ENCODE data around the gene NDUFA5. TPM values are rescaled to one million over a fixed set of nuclear protein-coding genes. Genes with fewer than 3 reads are reported as not detected.
A peak's percentile ranks its signal among the peaks of the same experiment; 100 is the strongest.

Gene NDUFA5
- total and polyA plus RNA-seq, 12 donors: 39.4 to 289 (median 138) TPM

- no peaks in the 10 kb centered on the region for H3K4me1 ChIP-seq (replicated peaks in 1 of 2)
- no peak overlapping the region for H3K4me3 ChIP-seq
- WGBS, 4 donors: 19 to 35% (median 34%) methylated on average over 8 of the region's 8 CpGs
- H3K36me3 ChIP-seq (replicated peaks in 1 of 2): no peaks in the 10 kb centered on the region
- TF ChIP-seq, protein P1, sequence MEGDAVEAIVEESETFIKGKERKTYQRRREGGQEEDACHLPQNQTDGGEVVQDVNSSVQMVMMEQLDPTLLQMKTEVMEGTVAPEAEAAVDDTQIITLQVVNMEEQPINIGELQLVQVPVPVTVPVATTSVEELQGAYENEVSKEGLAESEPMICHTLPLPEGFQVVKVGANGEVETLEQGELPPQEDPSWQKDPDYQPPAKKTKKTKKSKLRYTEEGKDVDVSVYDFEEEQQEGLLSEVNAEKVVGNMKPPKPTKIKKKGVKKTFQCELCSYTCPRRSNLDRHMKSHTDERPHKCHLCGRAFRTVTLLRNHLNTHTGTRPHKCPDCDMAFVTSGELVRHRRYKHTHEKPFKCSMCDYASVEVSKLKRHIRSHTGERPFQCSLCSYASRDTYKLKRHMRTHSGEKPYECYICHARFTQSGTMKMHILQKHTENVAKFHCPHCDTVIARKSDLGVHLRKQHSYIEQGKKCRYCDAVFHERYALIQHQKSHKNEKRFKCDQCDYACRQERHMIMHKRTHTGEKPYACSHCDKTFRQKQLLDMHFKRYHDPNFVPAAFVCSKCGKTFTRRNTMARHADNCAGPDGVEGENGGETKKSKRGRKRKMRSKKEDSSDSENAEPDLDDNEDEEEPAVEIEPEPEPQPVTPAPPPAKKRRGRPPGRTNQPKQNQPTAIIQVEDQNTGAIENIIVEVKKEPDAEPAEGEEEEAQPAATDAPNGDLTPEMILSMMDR (IDR thresholded peaks at IDR 0.05): peak; percentile 31 to 64 (median 56)
- no peak for TF ChIP-seq POLR2A (IDR thresholded peaks at IDR 0.05)
- H3K9me3 ChIP-seq (replicated peaks in 1 of 3): no peaks in the 10 kb centered on the region
- peak in 5 of 7 donors; percentile 19 to 38 (median 23) for DNase-seq
- H3K27me3 ChIP-seq: no peaks in the 10 kb centered on the region
- H3K27ac ChIP-seq: no peak overlapping the region
- intact Hi-C loops (cut with DNase I): no loop called here
These were observed 23.0 kb upstream of the NDUFA5 start for GRCh38 chr7:123580406-123581161.

DNA sequence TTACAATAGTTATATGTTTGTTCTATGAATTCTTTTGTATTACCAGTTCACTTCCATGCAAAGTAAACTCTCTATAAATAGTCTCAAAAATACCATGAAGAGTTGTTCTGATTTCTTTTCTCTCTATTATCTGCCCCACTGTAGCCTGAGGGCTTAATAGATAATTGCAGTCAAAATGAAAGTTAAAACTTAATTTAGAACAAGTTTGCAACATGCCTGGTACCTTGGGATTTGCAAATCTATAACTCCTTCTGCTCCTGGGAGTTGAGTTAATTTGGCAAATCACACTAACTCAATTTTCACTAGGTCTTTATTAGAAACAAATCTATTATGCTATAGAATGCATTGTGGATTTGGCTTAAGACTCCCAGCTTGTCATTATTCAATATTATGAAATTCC lies 21.8 kb upstream of the NDUFA5 start:
- H3K27ac ChIP-seq: no peak overlapping the region
- H3K4me1 ChIP-seq (replicated peaks in 1 of 2): no peaks in the 10 kb centered on the region
- no peaks in the 10 kb centered on the region for H3K27me3 ChIP-seq
- no peak for TF ChIP-seq POLR2A (IDR thresholded peaks at IDR 0.05)
- TF ChIP-seq, protein P1 (IDR thresholded peaks at IDR 0.05): no peak
- intact Hi-C loops (cut with DNase I): no loop called here
- H3K4me3 ChIP-seq: no peak overlapping the region
- no peaks in the 10 kb centered on the region for H3K9me3 ChIP-seq (replicated peaks in 1 of 3)
- DNase-seq: no peak
- no peaks in the 10 kb centered on the region for H3K36me3 ChIP-seq (replicated peaks in 1 of 2)

DNA sequence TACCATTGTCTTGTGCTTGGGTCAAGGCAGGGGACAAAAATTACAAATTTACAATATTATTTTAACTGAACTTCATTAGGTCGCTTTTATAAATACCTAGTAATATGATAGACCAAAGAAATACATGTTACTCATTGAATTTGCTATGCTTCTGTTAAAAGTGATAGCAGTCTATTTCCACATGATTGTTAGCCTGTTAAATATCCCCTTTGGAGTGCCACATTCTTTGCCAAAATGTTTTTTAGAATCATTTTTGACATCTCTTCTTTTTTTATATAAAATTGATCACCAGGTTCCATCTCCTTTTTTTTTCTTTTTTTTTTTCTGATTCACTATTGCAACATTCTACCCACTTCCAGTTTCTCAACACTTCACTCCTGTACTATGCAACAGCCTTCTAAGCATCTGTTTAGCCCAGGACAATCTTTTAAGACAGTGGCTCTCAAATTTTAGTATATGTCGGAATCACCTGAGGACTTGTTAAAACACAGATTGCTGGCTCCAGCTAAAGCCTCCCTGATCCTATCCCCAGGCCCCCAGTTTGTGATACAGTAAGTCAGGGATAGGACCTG lies 16.4 kb upstream of the NDUFA5 start:
- H3K36me3 ChIP-seq (replicated peaks in 1 of 2): no peaks in the 10 kb centered on the region
- intact Hi-C loops (cut with DNase I): no loop called here
- DNase-seq: no peak
- no peak overlapping the region for H3K4me3 ChIP-seq
- TF ChIP-seq, protein P1 (IDR thresholded peaks at IDR 0.05): no peak
- no peak for TF ChIP-seq POLR2A (IDR thresholded peaks at IDR 0.05)
- WGBS, 4 donors: 86 to 93% (median 90%) methylated on average over 2 of the region's 2 CpGs
- no peaks in the 10 kb centered on the region for H3K9me3 ChIP-seq (replicated peaks in 1 of 3)
- no peaks in the 10 kb centered on the region for H3K27me3 ChIP-seq
- H3K27ac ChIP-seq: no peak overlapping the region
- no peaks in the 10 kb centered on the region for H3K4me1 ChIP-seq (replicated peaks in 1 of 2)

- Histone ChIP-seq H3K27ac (no peak overlapping the region), H3K4me1 (replicated peaks in 1 of 2) (no peaks in the 10 kb centered on the region), H3K36me3 (replicated peaks in 1 of 2) (no peaks in the 10 kb centered on the region), H3K27me3 (no peaks in the 10 kb centered on the region), H3K4me3 (no peak overlapping the region), H3K9me3 (replicated peaks in 1 of 3) (no peaks in the 10 kb centered on the region)
- 83 to 85% (median 84%) methylated on average over 3 of the region's 3 CpGs for WGBS, 4 donors
- intact Hi-C loops (cut with DNase I): no loop called here
- no peak for DNase-seq
- TF ChIP-seq, protein P1 (IDR thresholded peaks at IDR 0.05): no peak
- no peak for TF ChIP-seq POLR2A (IDR thresholded peaks at IDR 0.05)
These were observed 15.7 kb upstream of the NDUFA5 start for GRCh38 chr7:123573341-123573740.

Data from adrenal gland (tissue), 12 donors.